ENCODE measurements around the gene CT47A7. TPM values are rescaled to one million over a fixed set of nuclear protein-coding genes. Genes with fewer than 3 reads are reported as not detected.
"Not testable (repeated sequence)": the region's sequence is repeated elsewhere in the genome, so short reads cannot be mapped to it uniquely, and the experiment has no call there.

CT47A7 gene
- total RNA-seq (2014; rRNA removed; shearing (Covaris generic)) (not detected in 2 replicates), polyA plus RNA-seq (2016; fragmentation: Nextera tagmentation; extraction: Ambion mirVana) (not detected in 2 replicates)
- long read RNA-seq, result 0 reads

- not testable (repeated sequence) for H3K9me2 ChIP-seq (ENCODE audit: insufficient read depth); H3K27ac ChIP-seq (ENCODE audit: low read depth); H3K4me1 ChIP-seq (ENCODE audit: insufficient read depth); H3K4me1 Mint-ChIP-seq; H3K27ac Mint-ChIP-seq; H3K36me3 ChIP-seq (ENCODE audit: insufficient read depth); H3K4me2 ChIP-seq; H4K20me1 ChIP-seq (replicated peaks; ENCODE audit: insufficient read depth); H3F3A ChIP-seq (replicated peaks; ENCODE audit: low read depth); H3K4me3 ChIP-seq; H3K4me3 Mint-ChIP-seq; H2AFZ ChIP-seq; H3K79me2 ChIP-seq (replicated peaks; ENCODE audit: insufficient read depth); H3K36me3 Mint-ChIP-seq (ENCODE audit: low read depth); H3K9me3 Mint-ChIP-seq; H3K27me3 ChIP-seq (ENCODE audit: insufficient read depth); ATAC-seq; H3K27me3 Mint-ChIP-seq (ENCODE audit: insufficient read depth, low read depth, poor library complexity); DNase-seq (ENCODE audit: low spot score)
Measured at GRCh38 chrX:120956500-120956899, at the start of gene CT47A7. TSS of gene CT47A7 (minus strand) at chrX:120956600. CDS start at chrX:120956345, 255 bp downstream.

GRCh38 chrX:121000589-121000988, 44.2 kb upstream of the CT47A7 start:
- Histone ChIP-seq H3F3A (replicated peaks; ENCODE audit: low read depth) (no peaks in the 10 kb centered on the region), H3K27ac (ENCODE audit: low read depth) (no peak overlapping the region), H3K79me2 (replicated peaks; ENCODE audit: insufficient read depth) (no peaks in the 10 kb centered on the region), H3K4me1 (ENCODE audit: insufficient read depth) (peaks cover 6% of the 10 kb centered on the region), H3K4me3 (no peak overlapping the region), H3K27me3 (ENCODE audit: insufficient read depth) (no peaks in the 10 kb centered on the region), H2AFZ (no peak overlapping the region), H3K9me2 (ENCODE audit: insufficient read depth) (no peaks in the 10 kb centered on the region), H3K36me3 (ENCODE audit: insufficient read depth) (no peaks in the 10 kb centered on the region), H3K4me2 (no peak overlapping the region), H4K20me1 (replicated peaks; ENCODE audit: insufficient read depth) (no peaks in the 10 kb centered on the region)
- Mint-ChIP-seq H3K4me1 (peaks cover 7% of the 10 kb centered on the region; the same call in 2 of the 3 replicates), H3K27ac (no peak overlapping the region), H3K36me3 (ENCODE audit: low read depth) (no peaks in the 10 kb centered on the region), H3K27me3 (ENCODE audit: insufficient read depth, low read depth, poor library complexity) (no peaks in the 10 kb centered on the region), H3K9me3 (no peaks in the 10 kb centered on the region), H3K4me3 (no peak overlapping the region)
- DNase-seq (ENCODE audit: low spot score) (peak; percentile 26), ATAC-seq (no peak)
- TF ChIP-seq CTCF (conservative IDR thresholded peaks at IDR 0.05; ENCODE audit: low read depth in 2 of 2) (peak; percentile 28 to 38; a peak in 3 of 4 replicates), POLR2AphosphoS5 (IDR thresholded peaks at IDR 0.05; ENCODE audit: low read depth) (no peak)

GRCh38 chrX:120999413-120999812, 43.0 kb upstream of the CT47A7 start:
- Histone ChIP-seq H3F3A (replicated peaks; ENCODE audit: low read depth) (no peaks in the 10 kb centered on the region), H3K27me3 (ENCODE audit: insufficient read depth) (no peaks in the 10 kb centered on the region), H2AFZ (no peak overlapping the region), H3K4me3 (no peak overlapping the region), H3K4me2 (no peak overlapping the region), H3K36me3 (ENCODE audit: insufficient read depth) (no peaks in the 10 kb centered on the region), H3K4me1 (ENCODE audit: insufficient read depth) (peaks cover 6% of the 10 kb centered on the region), H4K20me1 (replicated peaks; ENCODE audit: insufficient read depth) (no peaks in the 10 kb centered on the region), H3K9me2 (ENCODE audit: insufficient read depth) (no peaks in the 10 kb centered on the region), H3K27ac (ENCODE audit: low read depth) (no peak overlapping the region), H3K79me2 (replicated peaks; ENCODE audit: insufficient read depth) (no peaks in the 10 kb centered on the region)
- Mint-ChIP-seq H3K4me3 (no peak overlapping the region), H3K4me1 (peaks cover 7% of the 10 kb centered on the region; the same call in 2 of the 3 replicates), H3K36me3 (ENCODE audit: low read depth) (no peaks in the 10 kb centered on the region), H3K27ac (no peak overlapping the region), H3K9me3 (no peaks in the 10 kb centered on the region), H3K27me3 (ENCODE audit: insufficient read depth, low read depth, poor library complexity) (no peaks in the 10 kb centered on the region)
- no peak for ATAC-seq
- DNase-seq (ENCODE audit: low spot score), result no peak
- TF ChIP-seq CTCF (conservative IDR thresholded peaks at IDR 0.05; ENCODE audit: low read depth in 2 of 2) (no peak), JUNB (IDR thresholded peaks at IDR 0.05; ENCODE audit: unreplicated experiment) (no peak), STAT1 (IDR thresholded peaks at IDR 0.05; ENCODE audit: unreplicated experiment) (no peak), NANOG (IDR thresholded peaks at IDR 0.05; ENCODE audit: borderline replicate concordance) (no peak), CREB1 (CRISPR knock-in tag; IDR thresholded peaks at IDR 0.05; ENCODE audit: low read depth) (no peak), ZNF114 (CRISPR knock-in tag; IDR thresholded peaks at IDR 0.05) (no peak), ZNF331 (CRISPR knock-in tag; IDR thresholded peaks at IDR 0.05; ENCODE audit: low read depth) (no peak), EZH2phosphoT487 (IDR thresholded peaks at IDR 0.05; ENCODE audit: unreplicated experiment) (no peak), EZH2 (IDR thresholded peaks at IDR 0.05; ENCODE audit: low read depth, unreplicated experiment) (no peak)
